Stimulated activated CD4-positive, alpha-beta T cell treated with anti-CD3 and anti-CD28 coated beads, Interleukin-2, amount 100 ng/mL, for 48 hours (primary cell): ENCODE measurements around the gene PLEKHA7.
A peak's percentile ranks its signal among the peaks of the same experiment; 100 is the strongest.
"Not testable (repeated sequence)": the region's sequence is repeated elsewhere in the genome, so short reads cannot be mapped to it uniquely, and the experiment has no call there.

Experiments used
- DNase-seq, 2 donors: peaks; one replicate each; pipeline ENCODE4 v3.0.0-alpha.2; 2020

Gene PLEKHA7

GRCh38 chr11:17014321-17014832 lies at the start of gene PLEKHA7:
Gene PLEKHA7 (minus strand): TSS chr11:17014414. CDS start chr11:17014401, 13 bp downstream.
- no peak for DNase-seq

- DNase-seq: peak; percentile 55 to 58
Measured at GRCh38 chr11:17063171-17064002, 49.2 kb upstream of the PLEKHA7 start.

DNA sequence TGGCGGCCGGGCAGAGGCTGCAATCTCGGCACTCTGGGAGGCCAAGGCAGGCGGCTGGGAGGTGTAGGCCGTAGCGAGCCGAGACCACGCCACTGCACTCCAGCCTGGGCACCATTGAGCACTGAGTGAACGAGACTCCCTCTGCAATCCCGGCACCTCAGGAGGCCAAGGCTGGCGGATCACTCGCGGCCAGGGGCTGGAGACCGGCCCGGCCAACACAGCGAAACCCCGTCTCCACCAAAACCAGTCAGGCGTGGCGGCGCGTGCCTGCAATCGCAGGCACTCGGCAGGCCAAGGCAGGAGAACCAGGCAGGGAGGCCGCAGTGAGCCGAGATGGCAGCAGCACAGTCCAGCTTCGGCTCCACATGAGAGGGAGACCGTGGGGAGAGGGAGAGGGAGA lies 36.9 kb upstream of the PLEKHA7 start:
- not testable (repeated sequence) for DNase-seq

- not testable (repeated sequence) for DNase-seq
Measured at GRCh38 chr11:17048491-17048890, 34.3 kb upstream of the PLEKHA7 start.

GRCh38 chr11:17046690-17047089 lies 32.5 kb upstream of the PLEKHA7 start:
- no peak for DNase-seq

- no peak for DNase-seq
Measured at GRCh38 chr11:17036666-17037658, 22.7 kb upstream of the PLEKHA7 start.

DNA sequence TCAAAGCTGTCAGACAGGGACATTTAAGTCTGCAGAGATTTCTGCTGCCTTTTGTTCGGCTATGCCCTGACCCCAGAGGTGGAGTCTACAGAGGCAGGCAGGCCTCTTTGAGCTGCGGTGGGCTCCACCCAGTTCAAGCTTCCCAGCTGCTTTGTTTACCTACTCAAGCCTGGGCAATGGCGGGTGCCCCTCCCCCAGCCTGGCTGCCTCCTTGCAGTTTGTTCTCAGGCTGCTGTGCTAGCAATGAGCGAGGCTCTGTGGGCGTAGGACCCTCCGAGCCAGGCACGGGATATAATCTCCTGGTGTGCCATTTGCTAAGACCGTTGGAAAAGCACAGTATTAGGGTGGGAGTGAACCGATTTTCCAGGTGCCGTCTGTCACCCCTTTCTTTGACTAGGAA lies 19.8 kb upstream of the PLEKHA7 start:
- DNase-seq: not testable (repeated sequence)

- DNase-seq: no peak
Measured at GRCh38 chr11:17026487-17027082, 12.4 kb upstream of the PLEKHA7 start.

DNA sequence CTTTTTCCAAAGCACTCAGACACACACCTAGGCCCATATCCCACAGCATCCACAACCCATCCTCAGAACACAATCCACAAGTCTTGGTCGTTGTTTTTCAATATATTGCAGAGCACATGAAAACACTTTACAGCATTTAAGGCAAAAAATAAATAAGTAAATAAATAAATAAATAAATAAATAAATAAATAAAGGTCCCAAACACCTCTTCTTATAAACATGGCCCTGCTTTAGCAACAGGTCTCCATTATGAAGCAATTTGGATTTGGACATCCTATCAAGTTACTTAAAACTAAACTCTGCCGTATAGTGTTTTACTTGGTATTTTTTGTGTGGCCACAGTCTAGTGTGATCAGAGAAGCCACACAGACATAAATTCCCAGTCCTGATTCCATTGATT lies 10.7 kb upstream of the PLEKHA7 start:
- DNase-seq: no peak

- DNase-seq: no peak
Measured at GRCh38 chr11:17021511-17021910, 7.3 kb upstream of the PLEKHA7 start.

DNA sequence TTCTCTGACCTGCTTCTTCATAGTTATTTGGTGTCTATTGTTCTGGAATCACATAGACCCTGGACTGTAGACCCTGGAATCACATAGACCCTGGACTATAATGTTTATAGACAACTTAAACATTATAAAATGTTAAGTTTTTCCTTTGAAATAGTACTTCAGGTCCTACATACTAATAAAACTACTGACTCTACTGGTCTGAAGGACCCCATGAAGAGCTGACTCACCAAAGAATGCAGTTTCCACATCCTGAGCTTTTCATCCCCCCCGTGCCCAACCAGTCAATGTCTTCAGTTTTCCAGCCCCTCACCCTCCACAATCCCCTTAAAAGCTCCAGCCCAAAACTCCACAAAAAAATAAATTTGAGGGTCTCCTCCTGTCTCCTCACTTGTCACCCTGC lies 6.6 kb upstream of the PLEKHA7 start:
- DNase-seq: no peak

- no peak for DNase-seq
Measured at GRCh38 chr11:17019232-17019631, 5.0 kb upstream of the PLEKHA7 start.

DNA sequence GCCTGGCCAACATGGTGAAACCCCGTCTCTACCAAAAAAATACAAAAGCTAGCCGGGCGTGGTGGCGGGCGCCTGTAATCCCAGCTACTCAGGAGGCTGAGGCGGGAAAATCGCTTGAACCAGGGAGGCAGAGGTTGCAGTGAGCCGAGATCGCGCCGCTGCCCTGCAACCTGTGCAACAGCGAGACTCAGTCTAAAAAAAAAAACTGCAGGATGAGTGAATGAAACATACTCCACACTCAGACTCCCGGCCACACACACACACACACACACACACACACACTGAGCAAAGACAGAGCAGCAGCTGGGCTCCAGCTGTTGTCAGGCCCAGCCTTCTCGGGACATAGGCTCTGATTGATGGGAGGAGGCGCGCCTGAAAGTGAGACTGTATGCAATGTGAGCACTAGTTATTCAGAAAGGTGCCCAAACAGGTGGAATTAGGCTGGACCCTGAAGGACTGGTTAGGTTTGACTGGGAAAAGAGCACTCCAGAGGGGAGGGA lies 1.5 kb upstream of the PLEKHA7 start:
- no peak for DNase-seq

DNA sequence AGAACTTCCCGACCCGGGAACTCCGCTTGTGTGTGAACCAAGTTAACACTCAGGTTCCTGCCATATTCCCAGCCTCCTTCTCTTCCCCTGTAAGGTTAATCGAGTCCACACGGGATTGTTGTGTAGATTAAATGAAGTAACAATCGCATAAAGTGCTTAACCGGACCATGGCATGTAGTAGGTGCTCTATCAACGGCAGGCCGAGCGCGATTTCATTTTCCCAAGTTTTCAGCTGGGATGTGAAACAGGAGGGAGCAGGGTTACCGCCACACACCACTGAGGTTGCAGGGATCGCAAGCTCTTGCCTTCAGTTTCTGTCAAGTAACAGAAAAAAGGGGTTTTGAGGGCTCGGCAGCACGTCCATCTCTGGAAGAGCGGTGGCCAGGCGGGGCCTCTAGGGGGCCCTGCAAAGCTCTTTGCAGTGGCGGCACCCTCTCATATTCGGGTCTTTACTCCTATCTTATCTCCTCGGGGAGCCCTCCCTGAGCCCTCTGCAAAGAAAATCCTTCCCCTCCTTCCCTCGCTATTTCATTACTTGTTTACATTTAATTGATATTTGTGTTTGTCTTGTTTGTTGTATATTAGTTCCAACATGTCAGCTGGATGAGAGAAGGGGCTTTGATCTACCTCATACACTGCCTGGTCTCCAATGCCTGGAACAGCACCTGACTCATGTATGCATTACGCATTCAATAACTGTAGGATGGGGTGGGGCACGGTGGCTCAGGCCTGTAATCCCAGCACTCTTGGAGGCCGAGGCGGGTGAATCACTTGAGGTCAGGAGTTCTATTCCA lies 816 bp upstream of the PLEKHA7 start:
- no peak for DNase-seq

DNA sequence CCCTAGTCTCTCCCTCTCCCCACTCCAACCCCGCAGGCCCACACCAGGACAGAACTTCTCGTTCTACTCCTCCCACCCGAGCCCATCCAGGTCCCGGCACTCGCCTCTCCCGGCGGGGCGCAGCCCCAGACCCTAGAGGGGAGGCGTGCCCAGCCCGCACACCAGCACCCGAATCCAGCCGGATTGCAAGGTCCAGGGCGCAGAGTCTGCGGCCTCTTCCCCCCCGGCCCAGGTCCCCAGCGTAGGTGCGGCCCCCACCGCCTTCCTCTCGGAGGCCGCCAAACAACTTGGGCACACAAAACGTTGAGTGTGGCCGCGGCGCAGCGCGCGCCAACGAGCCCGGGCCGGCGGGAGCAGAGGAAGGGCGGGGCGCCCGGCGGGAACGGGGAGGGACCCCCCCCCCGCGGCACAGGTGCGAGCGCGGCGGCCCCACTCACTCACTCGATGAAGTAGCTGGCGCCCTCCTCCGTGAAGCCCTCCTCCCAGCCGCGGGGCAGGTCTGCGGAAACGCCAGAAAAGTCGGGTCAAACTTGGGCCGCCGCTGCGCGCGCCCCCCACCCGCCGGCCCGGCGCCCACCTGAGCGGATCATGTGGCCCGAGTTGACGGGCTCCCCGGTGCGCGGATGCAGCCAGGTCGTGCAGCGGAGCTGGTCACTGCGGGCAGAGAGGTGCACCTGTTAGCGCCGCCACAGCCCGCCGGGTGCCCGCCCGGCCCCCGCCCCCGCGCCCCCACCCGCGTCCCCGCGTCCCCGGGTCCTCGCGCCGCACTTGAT lies 480 bp downstream of the PLEKHA7 start:
- DNase-seq: no peak

DNA sequence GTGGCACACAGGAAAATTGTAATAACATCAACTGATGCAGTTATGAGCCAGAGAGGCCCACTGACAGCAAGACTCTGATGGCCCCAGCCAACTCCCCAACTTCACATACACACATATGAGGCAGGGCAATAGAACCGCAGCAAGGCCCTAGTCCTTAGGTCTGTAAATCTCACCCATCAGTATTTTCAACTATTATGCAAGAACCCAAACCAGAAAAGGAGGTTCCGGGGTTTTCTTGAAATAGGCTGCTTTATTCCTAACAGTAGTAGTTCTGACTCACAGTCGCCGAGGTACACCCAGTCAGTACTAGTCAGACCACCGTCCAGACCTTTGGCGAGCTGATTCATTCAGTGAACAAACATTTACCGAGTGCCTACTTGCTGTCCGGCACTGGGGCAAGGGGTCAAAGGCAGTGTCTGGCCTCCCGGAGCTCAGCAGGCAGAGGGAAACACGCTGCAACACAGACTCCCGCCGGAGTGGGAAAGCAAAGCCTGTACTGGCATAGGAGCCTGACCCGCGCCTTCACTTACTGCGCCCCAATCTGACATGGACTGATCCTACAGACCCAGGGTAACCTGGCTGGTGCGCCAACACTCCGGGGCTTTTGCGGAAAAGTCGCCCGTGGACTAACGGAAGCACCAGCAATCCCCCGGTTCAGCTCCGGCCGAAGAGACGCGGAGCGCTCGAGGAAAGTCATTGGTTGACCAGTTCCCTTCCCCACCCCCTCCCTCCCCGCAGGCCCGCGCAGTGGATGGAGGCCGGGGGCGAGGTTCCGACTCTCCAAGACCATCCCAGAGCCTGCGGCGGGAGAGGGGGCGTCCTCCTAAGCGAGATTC lies 1.3 kb downstream of the PLEKHA7 start:
- no peak for DNase-seq

GRCh38 chr11:17012179-17012578 lies 2.0 kb downstream of the PLEKHA7 start:
- DNase-seq: no peak

GRCh38 chr11:17010851-17011420 lies 3.3 kb downstream of the PLEKHA7 start:
- no peak for DNase-seq

DNA sequence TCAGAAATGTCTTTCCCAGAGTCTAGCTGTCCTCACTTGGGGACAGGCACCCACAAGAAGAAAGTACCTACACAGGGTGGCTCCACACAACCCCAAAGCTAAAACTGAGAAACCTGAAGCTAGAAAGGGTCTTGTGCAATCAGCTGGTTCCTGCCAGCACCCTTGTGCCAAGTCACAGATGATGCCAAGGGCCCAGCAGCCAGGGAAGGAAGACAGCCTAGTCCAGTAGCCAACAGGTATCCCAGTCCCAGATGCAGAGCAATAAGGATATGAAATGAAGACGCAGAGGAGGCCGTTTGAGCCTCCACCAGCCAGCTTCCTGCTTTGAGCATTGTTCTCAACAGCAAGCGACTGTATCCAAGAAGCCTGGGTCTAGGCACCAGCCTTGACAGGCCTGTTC lies 6.1 kb downstream of the PLEKHA7 start:
- no peak for DNase-seq

DNA sequence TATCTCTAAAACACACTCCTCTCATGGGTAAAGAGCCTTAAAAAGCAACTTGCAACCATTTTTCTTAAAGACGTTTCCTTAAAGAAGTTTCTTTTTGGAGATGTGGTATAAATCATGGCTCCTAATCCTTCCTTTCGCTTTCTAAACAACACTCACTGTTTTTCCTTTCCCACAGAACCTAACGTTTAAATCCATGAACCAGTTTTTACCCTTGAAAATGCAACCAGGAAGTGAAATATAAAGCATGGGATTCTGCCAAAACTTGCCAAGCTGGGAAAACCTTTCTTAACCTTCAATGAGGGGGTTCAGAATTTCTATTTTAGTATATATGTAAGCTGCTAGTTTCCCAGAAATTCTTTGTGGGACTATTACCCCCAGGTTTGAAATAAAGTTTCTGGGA lies 8.6 kb downstream of the PLEKHA7 start:
- no peak for DNase-seq
